Left cardiac atrium (tissue), 4 donors: ENCODE results near the gene ASB5. TPM values are rescaled to one million over a fixed set of nuclear protein-coding genes. Genes with fewer than 3 reads are reported as not detected.
"Not testable (repeated sequence)": the region's sequence is repeated elsewhere in the genome, so short reads cannot be mapped to it uniquely, and the experiment has no call there.

ENCODE experiments used
- ATAC-seq, 2 donors: fragments of 200-7000 bp; cut with Tn5 transposase; one replicate each; pipeline ENCODE4 v1.9.1; 2020; ENCODE audit warnings: mild to moderate bottlenecking in 2 of 2, moderate library complexity in 2 of 2
- DNase-seq: peaks from one replicate; pipeline ENCODE4 v3.0.0-alpha.2; 2020
- intact Hi-C, 2 donors: fragments of 100-400 bp; cut with DNase I; formaldehyde crosslinking; loops; one replicate each; pipeline versions ENCODE4 v1.14.1 to v1.15.1; 2022 to 2023
- total RNA-seq, 2 donors: library from RNA; stranded (reverse); fragmentation: NEBNext Ultra II Directional; extraction: Animal tissue kit (Norgen Biotek cat#: 25700); gene quantifications; one replicate each; pipeline ENCODE4 v1.2.1, GENCODE V29; 2021
- donor health status: DM: no; HTN: yes; CAD: no.
- donor health status: DM: no; HTN: yes; CAD: no; lungs with severe emphysema.
- donor health status: DM: yes; HTN: yes; CAD: no.
- donor health status: Dilated cardiomyopathy.

ASB5 gene
- total RNA-seq, 2 donors from 2014 or later: 1.3 to 2.0 TPM

DNA sequence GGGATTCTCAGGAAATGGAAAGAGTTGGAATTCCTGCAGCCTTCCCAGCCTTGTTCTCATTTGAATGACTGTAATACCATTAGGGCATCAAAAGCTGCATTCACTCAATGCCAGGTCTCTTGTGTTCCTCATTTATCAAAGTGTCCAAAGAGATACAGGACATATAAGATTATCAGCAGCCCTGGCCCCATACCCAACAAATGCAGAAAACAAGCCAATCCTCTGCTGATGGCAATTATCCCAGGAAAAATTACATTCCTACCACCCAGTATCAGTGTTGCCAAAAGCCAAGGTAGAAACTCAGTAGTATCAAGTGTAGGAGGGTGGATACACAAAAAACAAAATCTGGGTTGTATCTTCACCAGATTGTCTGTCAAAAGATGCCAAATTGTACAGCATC lies 18.5 kb upstream of the ASB5 start:
- ATAC-seq (no peak), DNase-seq (no peak)
- intact Hi-C loops: loop anchor here in 1 of 2 donors (10.0 kb wide), 1 partner anchor 133 kb away; no protein-coding TSS in a partner anchor

DNA sequence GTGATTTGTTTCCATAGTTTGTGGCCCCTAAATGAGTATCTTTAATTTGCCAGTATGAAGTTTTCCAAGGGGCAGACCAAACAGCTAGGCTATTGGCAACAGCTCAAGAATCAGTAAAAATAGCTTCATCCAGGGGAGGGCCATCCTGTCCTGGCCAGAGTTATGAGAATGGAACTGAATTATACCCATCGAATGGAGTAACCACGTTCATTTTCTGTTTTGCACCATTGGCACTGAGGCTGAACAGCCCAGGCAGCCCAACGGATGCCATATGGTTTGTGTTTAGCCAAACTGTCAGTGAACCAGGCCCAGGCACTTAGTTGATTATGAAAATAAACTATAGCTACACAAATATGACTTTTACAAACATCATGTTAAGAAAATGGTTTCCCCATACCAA lies 17.7 kb upstream of the ASB5 start:
- no peak for DNase-seq
- ATAC-seq: peak in 1 of 2 donors; percentile 46
- intact Hi-C loops: loop anchor here in 1 of 2 donors (10.0 kb wide), 1 partner anchor 132 kb away; no protein-coding TSS in a partner anchor

DNA sequence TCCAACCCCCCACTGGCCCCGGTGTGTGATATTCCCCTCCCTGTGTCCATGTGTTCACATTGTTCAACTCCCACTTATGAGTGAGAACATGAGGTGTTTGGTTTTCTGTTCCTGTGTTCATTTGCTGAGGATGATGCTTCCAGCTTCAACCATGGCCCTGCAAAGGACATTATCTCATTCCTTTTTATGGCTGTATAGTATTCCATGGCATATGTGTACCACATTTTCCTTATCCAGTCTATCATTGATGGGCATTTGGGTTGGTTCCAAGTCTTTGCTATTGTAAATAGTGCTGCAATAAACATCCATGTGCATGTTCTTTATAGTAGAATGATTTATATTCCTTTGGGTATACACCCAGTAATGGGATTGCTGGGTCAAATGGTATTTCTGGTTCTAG lies 10.5 kb upstream of the ASB5 start:
- not testable (repeated sequence) for ATAC-seq, DNase-seq
- intact Hi-C loops: loop anchor here in 1 of 2 donors (5.0 kb wide), 1 partner anchor 127 kb away; no protein-coding TSS in a partner anchor

DNA sequence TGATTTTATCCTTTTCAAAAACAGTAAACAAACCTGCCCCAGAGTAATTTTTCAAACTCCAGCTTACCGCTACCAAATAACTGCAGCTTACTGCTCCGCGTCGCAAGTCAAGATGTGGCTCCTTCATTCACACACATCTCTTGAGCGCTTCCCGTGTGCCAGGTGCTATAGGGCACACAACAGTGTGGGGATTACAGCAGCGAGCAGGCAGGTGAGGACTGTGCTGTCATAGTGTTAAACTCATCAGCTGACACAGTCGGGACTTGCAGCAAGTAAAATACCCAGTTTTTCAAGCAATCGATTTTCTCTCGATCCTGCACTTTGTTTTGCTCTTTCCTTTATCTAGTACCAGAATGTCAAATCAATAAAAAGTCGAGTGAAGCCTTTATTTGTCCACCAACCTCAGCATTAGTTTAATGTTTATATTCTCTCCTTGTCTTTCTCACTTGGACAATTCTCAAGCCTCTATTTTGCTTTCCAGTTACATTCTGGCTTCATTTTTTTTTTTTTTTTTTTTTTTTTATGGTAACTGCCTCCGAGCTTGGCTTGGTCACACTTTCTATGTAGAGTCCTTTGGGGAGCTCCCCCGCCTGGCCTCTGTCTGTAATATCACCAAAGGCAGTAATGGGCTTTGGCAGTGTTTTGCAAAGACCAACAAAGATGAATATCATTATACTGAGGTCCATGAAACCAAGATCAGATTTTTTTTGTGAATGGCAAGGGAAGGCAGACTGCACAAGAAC lies 8.3 kb upstream of the ASB5 start:
- ATAC-seq: peak; percentile 83 to 93
- DNase-seq: peak; percentile 61
- intact Hi-C loops: loop anchor here in 1 of 2 donors (5.0 kb wide), 1 partner anchor 125 kb away; no protein-coding TSS in a partner anchor

DNA sequence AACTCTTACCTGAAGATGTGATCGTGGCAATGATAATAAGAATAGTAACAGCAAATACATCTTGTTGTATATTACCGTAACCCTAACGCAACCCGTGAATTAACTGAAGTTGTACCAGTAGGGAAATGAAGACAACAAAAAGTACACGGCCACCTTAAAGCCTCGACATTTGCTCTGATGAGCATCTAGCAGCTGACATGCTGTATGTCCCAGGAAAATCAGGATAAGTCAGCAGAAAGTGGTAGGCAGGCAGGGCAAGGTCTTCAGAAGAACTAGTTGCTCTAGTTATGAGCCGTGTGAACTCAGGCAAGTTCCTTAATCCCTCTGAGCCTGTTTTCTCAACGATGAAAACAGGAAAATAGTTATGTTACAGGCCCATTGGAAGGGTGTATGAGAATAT lies 7.7 kb upstream of the ASB5 start:
- intact Hi-C loops: loop anchor here in 1 of 2 donors (5.0 kb wide), 1 partner anchor 124 kb away; no protein-coding TSS in a partner anchor
- ATAC-seq (no peak), DNase-seq (no peak)

DNA sequence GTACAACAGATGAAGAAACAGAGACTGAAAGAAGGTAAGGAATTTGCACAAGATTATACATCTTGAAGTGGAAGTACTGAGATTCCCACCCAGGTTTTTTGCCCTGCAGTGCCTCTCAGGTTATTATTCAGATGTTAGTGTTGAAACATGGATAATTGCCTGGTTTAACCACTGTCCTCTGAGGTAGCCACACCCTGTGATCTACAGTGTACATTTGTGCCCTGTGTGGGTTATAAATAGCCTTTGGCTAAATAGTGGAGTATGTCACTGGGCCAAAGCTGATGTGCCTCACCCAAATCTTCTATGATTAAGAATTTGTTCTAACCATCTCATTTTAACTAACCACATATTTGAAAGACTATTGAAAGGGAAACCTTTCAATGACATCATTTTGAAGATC lies 5.4 kb upstream of the ASB5 start:
- ATAC-seq (peak in 1 of 2 donors; percentile 59), DNase-seq (no peak)
- intact Hi-C loops: no loop called here

DNA sequence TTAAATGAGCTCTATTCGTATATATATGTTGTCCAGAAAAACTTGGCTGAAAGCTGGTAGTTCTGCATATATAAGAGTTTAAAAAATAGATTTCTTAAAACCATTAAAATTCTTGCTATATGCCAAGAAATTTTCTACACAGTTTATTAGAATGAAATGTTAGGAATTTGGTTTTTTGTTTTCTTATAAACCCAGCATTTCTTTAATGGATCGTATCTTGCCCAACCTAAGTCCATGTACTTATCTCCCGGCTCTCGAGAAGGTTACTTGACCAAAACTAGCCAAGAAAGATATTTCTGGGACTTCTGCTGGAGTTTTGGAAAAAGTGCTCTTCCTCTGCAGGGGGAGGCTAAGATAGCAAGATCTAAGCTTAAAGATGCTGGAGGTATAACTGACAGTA lies 4.7 kb upstream of the ASB5 start:
- DNase-seq (no peak), ATAC-seq (no peak)
- intact Hi-C loops: no loop called here

DNA sequence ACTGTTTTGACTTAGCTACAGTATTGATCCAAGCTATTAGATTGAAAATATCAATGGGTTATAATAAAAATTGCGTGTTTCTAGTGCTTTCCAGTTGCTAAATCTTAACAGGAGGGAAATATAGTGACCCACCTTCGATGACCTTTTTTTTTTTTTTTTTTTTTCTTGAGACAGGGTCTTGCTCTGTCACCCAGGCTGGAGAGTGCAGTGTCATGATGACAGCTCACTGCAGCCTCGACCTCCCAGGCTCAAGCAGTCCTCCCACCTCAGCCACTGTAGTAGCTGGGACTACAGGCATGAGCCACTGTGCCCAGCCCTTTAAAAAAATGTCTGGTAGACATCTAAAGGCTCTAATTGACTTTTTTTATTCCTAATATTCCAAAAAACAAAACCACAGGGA lies 3.8 kb upstream of the ASB5 start:
- no peak for ATAC-seq
- no peak for DNase-seq
- intact Hi-C loops: no loop called here

DNA sequence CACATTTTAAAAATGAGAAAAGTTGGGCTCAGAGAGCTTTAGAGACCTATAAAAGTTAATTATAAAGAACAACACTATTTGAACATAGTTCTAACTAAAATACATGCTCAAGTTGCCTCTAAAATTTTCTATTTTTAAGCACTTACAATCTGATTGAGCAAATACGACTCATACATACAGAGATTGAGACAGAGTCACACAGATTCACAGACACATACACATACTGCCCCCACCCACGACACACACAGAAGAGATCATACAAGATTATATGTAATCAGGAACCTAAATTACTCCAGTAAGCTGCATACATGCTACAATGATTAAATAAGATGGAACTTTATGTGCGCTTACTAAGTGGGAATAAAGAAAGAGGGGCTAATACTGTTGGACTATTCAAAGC lies 2.7 kb upstream of the ASB5 start:
- intact Hi-C loops: no loop called here
- ATAC-seq (no peak), DNase-seq (no peak)

DNA sequence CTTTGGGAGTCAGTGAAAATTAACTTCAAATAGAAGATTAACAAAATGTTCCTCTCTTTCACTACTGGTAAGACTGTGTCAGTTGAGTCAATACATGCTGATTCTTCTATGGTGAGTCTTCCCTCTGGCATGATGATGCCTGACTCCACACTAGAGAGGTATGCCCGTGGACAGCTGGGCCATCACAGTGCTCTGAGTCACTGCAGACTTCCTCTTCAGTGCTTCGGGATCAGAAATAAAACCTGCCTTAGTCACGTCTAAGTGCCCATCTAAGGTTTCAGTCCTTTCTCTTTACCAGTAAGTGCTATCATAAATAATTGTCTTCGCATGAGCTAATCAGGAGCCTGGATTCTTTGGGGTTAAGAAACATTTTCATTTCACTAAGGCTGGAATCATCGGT lies 1.6 kb upstream of the ASB5 start:
- DNase-seq (no peak), ATAC-seq (peak in 1 of 2 donors; percentile 97)
- intact Hi-C loops: no loop called here

DNA sequence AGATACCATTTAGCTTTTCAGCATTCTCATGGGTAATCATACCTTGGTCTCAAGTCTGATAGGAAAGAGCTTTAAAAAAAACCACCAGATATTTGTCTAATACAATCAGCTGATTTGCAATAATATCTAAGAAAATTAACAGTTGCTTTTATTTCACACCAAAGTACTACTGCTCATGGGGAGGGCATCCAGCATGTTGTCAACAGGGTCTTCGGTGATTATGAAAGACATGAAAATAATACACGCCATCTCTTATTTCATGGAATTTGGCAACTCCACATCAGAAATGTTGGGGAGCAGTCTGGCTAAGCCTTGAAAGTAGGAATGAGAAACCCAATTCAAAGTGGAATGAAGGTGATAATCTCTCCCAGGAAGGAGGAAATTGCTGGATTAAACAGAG lies 3.0 kb downstream of the ASB5 start:
- ATAC-seq (no peak), DNase-seq (no peak)
- intact Hi-C loops: no loop called here

DNA sequence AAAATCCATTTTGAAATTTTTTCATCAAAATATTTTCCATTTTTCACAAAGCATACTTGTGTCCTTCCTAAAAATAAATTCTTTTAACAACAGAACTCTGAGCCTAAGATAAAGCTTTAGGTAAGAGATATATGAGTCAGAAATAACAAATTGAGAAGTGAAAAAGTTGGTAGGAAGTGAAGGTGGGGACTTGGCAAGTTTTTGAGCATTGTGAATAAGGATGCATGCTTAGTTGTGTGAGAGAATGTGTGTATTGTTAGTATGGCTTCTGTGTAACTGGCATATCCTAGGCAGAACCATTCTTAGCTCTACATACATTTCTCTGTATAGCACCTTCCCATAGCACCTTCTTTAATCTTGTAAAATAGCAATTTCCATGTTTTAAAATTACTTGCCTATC lies 6.8 kb downstream of the ASB5 start:
- intact Hi-C loops: no loop called here
- no peak for ATAC-seq
- DNase-seq: no peak

DNA sequence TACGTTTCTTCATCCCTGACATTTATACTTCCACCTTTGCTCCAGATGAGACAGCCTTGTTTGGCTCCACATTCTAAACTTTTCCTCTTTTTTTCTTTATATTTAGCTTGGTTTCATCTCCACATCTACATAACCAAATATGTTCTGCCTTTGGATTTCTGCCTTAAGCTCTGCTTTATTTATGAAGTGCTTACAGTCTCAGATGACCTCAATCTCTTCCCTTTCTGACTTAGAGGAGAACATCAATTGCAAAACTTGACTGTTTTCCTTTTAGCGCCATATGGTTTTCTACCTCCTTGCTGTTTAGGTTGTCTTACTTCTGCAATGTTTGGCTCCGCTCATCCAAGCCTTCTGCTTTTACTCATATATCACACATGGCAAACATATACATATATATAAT lies 7.5 kb downstream of the ASB5 start:
- no peak for ATAC-seq
- no peak for DNase-seq
- intact Hi-C loops: no loop called here

DNA sequence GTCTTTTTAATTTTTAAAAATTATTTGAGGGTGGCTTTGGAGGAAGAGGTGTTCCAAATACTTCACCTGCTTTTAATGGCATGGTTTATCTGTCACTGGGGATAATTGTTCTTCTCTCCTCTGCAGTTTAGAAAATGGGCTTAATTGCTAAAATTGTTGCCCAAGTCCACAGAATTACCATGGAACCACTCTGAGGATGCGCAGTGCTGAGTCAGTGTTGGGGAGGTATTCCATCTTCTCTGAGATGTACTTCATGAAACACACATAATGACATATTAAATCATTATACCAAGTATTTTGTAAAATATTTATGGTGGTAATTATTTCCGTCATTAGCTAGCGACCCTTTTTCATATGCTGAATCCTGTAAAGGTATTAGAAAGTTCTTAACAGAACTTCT lies 8.0 kb downstream of the ASB5 start:
- DNase-seq: no peak
- intact Hi-C loops: no loop called here
- ATAC-seq: no peak

DNA sequence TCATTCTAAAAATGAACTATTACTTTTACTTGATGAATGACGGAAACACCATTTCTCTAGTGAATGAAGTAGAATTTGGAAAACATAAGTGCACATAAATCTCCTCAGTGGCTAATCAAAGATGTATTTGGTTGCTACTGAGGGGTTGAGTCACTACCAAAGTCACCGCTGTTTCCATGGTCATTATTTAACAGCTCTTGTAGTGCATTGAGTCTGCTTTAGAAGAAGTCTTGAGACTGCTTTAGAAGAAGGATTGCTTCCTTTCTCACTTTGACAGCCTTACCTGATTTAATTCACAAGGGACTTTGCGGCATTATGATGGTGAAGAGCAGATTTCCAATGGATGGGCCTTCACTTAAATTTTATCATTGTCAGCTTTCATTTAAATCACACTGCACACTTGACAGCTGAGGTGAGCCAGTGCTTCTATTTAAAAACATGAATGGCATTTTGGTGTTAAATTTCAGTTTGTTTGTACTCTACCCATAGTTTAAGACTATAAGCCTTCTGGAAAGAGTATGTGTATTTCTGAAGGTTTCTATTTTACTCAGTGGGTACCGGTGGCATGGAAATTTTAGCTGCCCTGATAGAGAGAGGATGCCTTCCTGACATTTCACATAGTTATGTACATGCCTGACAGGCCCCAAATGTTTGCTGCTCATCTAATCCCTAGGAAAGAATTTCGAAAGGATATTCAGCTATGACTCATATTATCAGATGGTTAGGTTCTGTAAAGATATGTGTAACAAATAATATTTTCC lies 9.5 kb downstream of the ASB5 start:
- DNase-seq: no peak
- no peak for ATAC-seq
- intact Hi-C loops: no loop called here

DNA sequence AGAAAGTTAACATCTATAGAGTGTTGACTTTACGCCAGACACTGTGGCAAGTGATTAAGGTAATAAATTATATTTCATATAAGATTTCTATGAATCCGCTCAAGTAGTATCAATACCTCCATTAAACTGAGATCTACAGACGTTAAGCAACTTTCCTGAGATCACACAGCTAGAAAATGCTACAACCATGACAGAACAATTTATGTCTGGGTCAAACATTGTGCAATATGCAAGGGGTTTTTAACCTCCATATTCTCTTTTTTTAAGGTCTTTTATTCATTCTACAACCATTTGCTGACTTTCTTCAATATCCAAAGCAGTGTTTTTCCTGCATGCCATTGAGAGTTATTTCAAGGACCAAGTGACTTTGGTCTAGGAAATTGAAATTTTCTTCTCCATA lies 10.9 kb downstream of the ASB5 start:
- intact Hi-C loops: no loop called here
- DNase-seq (no peak), ATAC-seq (no peak)

DNA sequence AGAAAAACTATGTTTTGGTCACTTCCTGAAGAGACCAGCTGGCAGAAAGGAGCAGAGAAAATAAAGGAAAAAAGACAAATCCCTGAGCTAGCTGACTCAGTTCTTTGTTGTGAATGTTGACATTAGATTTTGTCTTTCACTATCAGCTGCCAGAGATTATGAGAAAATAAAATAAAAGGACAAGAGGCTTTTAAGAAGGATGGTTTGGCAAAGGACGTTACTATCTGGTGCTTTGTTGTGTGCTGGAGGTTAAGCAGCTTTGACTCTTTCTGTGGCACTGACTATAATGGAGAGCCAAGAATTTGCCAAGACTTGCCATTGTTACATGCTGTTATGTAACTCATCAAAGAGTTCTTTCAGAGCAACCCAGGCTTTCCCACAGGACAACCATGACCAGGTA lies 12.1 kb downstream of the ASB5 start:
- no peak for ATAC-seq
- intact Hi-C loops: no loop called here
- no peak for DNase-seq

DNA sequence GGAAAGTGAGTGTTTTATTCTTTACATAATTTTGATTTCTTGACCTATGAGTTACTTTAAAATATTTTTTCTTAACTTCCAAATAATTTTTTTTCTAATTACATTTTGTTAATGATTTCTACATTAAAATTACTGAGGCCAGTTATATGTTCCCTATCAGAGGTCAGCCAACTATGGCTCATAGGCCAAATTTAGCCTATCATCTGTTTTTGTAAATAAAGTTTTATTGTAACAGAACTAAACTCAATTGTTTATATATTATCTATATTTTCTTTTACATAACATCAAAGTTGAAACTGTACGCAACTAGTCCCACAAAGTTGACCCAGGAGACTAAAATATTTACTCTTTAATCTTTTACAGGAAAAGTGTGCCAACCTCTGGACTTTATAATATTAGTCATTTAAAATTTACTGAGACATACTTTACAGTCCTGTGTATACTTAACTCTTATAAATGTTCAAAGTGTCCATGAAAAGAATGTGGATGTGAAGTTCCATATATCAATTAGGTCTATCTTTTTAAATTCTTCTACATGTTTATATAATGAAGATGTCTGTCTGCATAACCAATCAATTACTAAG lies 26.2 kb downstream of the ASB5 start:
- DNase-seq: no peak
- no peak for ATAC-seq
- intact Hi-C loops: no loop called here

DNA sequence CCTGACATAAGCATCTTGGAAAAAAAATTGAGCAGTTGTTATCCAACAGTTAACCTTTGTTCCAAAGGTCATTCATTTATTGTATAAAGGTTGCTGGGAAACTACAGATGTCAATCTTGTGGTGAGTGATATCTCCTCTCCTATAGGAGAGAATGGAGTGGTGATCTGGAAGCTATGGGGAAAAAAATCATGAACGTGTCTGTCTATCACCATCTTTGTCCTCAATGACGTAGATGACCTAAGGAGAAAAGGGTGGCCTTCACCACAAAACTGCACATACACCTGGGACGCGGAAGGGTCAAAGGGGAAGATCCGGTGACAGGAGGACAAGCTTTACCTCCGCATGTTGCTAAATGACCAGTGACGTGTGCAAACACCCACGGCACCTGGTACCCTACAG lies 27.3 kb downstream of the ASB5 start:
- DNase-seq: no peak
- intact Hi-C loops: no loop called here
- ATAC-seq: no peak

DNA sequence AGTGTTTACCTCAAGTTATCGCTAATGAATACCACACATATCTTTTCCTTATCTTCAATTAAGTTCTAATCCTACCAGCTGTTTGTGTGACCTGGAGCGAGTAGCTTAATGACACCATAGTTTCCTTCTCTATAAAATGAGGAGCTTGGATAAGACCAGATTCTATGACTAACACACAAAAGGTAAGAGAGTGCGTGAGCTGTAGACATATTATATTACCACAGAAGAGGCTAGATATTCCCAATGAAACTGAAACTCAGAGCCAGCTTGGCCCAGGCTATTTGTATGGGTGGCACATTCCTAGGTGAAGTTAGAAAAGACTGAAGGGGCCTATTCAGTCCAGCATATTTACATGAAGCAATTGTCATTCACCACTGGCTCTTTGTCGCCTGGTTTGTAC lies 30.2 kb downstream of the ASB5 start:
- DNase-seq: no peak
- peak in 1 of 2 donors; percentile 59 for ATAC-seq
- intact Hi-C loops: loop anchor here in 1 of 2 donors (10.0 kb wide), 2 partner anchors 54 to 76 kb away; partner anchors contain the start of gene SPCS3
